BLaER1 (cell line): ENCODE measurements around the gene NDUFA8.

Source experiments
- H3K27ac ChIP-seq: shearing (Covaris generic); formaldehyde crosslinking; 2 replicates; pipeline ENCODE4 v1.8.1; 2022
- H3K27me3 ChIP-seq: shearing (Covaris generic); formaldehyde crosslinking; 2 replicates; pipeline ENCODE4 v1.8.1; 2022
- H3K36me3 ChIP-seq: shearing (Covaris generic); formaldehyde crosslinking; 2 replicates; pipeline ENCODE4 v1.8.1; 2022
- H3K4me1 ChIP-seq: shearing (Covaris generic); formaldehyde crosslinking; 2 replicates; pipeline ENCODE4 v1.8.1; 2022
- H3K4me2 ChIP-seq: shearing (Covaris generic); formaldehyde crosslinking; 2 replicates; pipeline ENCODE4 v1.8.1; 2022
- H3K4me3 ChIP-seq: shearing (Covaris generic); formaldehyde crosslinking; 2 replicates; pipeline ENCODE4 v1.8.1; 2022
- H3K9ac ChIP-seq: shearing (Covaris generic); formaldehyde crosslinking; 2 replicates; pipeline ENCODE4 v1.8.1; 2022
- H3K9me3 ChIP-seq: shearing (Covaris generic); formaldehyde crosslinking; 2 replicates; pipeline ENCODE4 v1.8.1; 2022
- H4K20me1 ChIP-seq: shearing (Covaris generic); formaldehyde crosslinking; 2 replicates; pipeline ENCODE4 v1.8.1; 2022
- Cebpa-rat ChIP-seq: shearing (Covaris generic); IDR thresholded peaks from 2 replicates; pipeline ENCODE4 v1.8.1; 2022

NDUFA8 gene

GRCh38 chr9:122116448-122117173, 43.0 kb downstream of the NDUFA8 start:
- no peak for TF ChIP-seq Cebpa-rat
- no peak overlapping the region for H3K27ac ChIP-seq

GRCh38 chr9:122116040-122116439, 43.5 kb downstream of the NDUFA8 start:
- no peaks in the 10 kb centered on the region for H3K4me1 ChIP-seq

More at GRCh38 chr9:122116448-122117173, 43.0 kb downstream of the NDUFA8 start:
- Histone ChIP-seq H3K36me3 (no peaks in the 10 kb centered on the region), H3K4me1 (no peaks in the 10 kb centered on the region), H3K27me3 (no peaks in the 10 kb centered on the region), H3K4me3 (no peak overlapping the region), H3K9ac (no peak overlapping the region), H4K20me1 (no peaks in the 10 kb centered on the region), H3K4me2 (no peak overlapping the region), H3K9me3 (no peaks in the 10 kb centered on the region)

GRCh38 chr9:122115176-122116035, 44.2 kb downstream of the NDUFA8 start:
- no peak overlapping the region for H3K9ac ChIP-seq
- H3K27me3 ChIP-seq: no peaks in the 10 kb centered on the region
- H3K36me3 ChIP-seq: no peaks in the 10 kb centered on the region
- H3K4me1 ChIP-seq: no peaks in the 10 kb centered on the region
- no peak for TF ChIP-seq Cebpa-rat
- H3K4me2 ChIP-seq: no peak overlapping the region
- no peaks in the 10 kb centered on the region for H4K20me1 ChIP-seq
- no peak overlapping the region for H3K27ac ChIP-seq
- no peak overlapping the region for H3K4me3 ChIP-seq
- no peaks in the 10 kb centered on the region for H3K9me3 ChIP-seq

More at GRCh38 chr9:122116040-122116439, 43.5 kb downstream of the NDUFA8 start:
- no peak for TF ChIP-seq Cebpa-rat
- H3K27ac ChIP-seq: no peak overlapping the region
- H3K9me3 ChIP-seq: no peaks in the 10 kb centered on the region
- H3K4me2 ChIP-seq: no peak overlapping the region
- no peak overlapping the region for H3K9ac ChIP-seq
- H3K27me3 ChIP-seq: no peaks in the 10 kb centered on the region
- H3K36me3 ChIP-seq: no peaks in the 10 kb centered on the region
- H3K4me3 ChIP-seq: no peak overlapping the region
- no peaks in the 10 kb centered on the region for H4K20me1 ChIP-seq

- H3K27ac ChIP-seq: no peak overlapping the region
- TF ChIP-seq Cebpa-rat: no peak
- no peak overlapping the region for H3K4me3 ChIP-seq
- no peak overlapping the region for H3K9ac ChIP-seq
- H3K9me3 ChIP-seq: no peaks in the 10 kb centered on the region
- no peaks in the 10 kb centered on the region for H3K4me1 ChIP-seq
- no peak overlapping the region for H3K4me2 ChIP-seq
- no peaks in the 10 kb centered on the region for H4K20me1 ChIP-seq
- H3K36me3 ChIP-seq: no peaks in the 10 kb centered on the region
- H3K27me3 ChIP-seq: no peaks in the 10 kb centered on the region
These were observed 46.0 kb downstream of the NDUFA8 start for GRCh38 chr9:122113574-122113973.

GRCh38 chr9:122112238-122112637, 47.3 kb downstream of the NDUFA8 start:
- Histone ChIP-seq H3K36me3 (no peaks in the 10 kb centered on the region), H3K9ac (no peak overlapping the region), H3K9me3 (no peaks in the 10 kb centered on the region), H4K20me1 (no peaks in the 10 kb centered on the region), H3K27me3 (no peaks in the 10 kb centered on the region), H3K27ac (no peak overlapping the region), H3K4me2 (no peak overlapping the region), H3K4me3 (no peak overlapping the region), H3K4me1 (no peaks in the 10 kb centered on the region)
- TF ChIP-seq Cebpa-rat: no peak

- Histone ChIP-seq H3K27me3 (no peaks in the 10 kb centered on the region), H3K4me1 (no peaks in the 10 kb centered on the region), H3K9ac (no peak overlapping the region), H4K20me1 (no peaks in the 10 kb centered on the region), H3K36me3 (no peaks in the 10 kb centered on the region), H3K4me2 (no peak overlapping the region), H3K4me3 (no peak overlapping the region), H3K27ac (no peak overlapping the region), H3K9me3 (no peaks in the 10 kb centered on the region)
- TF ChIP-seq Cebpa-rat: no peak
These were observed 48.0 kb downstream of the NDUFA8 start for GRCh38 chr9:122111413-122112085.

- Histone ChIP-seq H3K4me1 (no peaks in the 10 kb centered on the region), H4K20me1 (no peaks in the 10 kb centered on the region)
These were observed 49.3 kb downstream of the NDUFA8 start for GRCh38 chr9:122110100-122110833.

GRCh38 chr9:122109035-122109813, 50.4 kb downstream of the NDUFA8 start:
- Histone ChIP-seq H3K9me3 (peaks cover 7% of the 10 kb centered on the region), H3K27me3 (no peaks in the 10 kb centered on the region), H3K4me1 (no peaks in the 10 kb centered on the region), H3K4me3 (no peak overlapping the region), H3K9ac (no peak overlapping the region), H3K4me2 (no peak overlapping the region), H3K36me3 (no peaks in the 10 kb centered on the region), H4K20me1 (no peaks in the 10 kb centered on the region), H3K27ac (no peak overlapping the region)
- no peak for TF ChIP-seq Cebpa-rat

More at GRCh38 chr9:122110100-122110833, 49.3 kb downstream of the NDUFA8 start:
- Histone ChIP-seq H3K27me3 (no peaks in the 10 kb centered on the region), H3K4me2 (no peak overlapping the region), H3K9me3 (no peaks in the 10 kb centered on the region), H3K27ac (no peak overlapping the region), H3K4me3 (no peak overlapping the region), H3K9ac (no peak overlapping the region), H3K36me3 (no peaks in the 10 kb centered on the region)
- TF ChIP-seq Cebpa-rat: no peak

GRCh38 chr9:122107291-122107805, 52.2 kb downstream of the NDUFA8 start:
- H3K4me2 ChIP-seq: no peak overlapping the region
- H3K4me3 ChIP-seq: no peak overlapping the region
- no peaks in the 10 kb centered on the region for H3K36me3 ChIP-seq
- TF ChIP-seq Cebpa-rat: no peak
- peaks cover 24% of the 10 kb centered on the region for H3K9me3 ChIP-seq
- no peak overlapping the region for H3K27ac ChIP-seq
- no peaks in the 10 kb centered on the region for H3K27me3 ChIP-seq
- H3K4me1 ChIP-seq: no peaks in the 10 kb centered on the region
- no peaks in the 10 kb centered on the region for H4K20me1 ChIP-seq
- no peak overlapping the region for H3K9ac ChIP-seq
